SU-DHL-6 (cell line): ENCODE results near the gene PTPRS.

Experiments
- EZH2phosphoT487 ChIP-seq: fragments of 200-600 bp; sonication (generic), shearing (Covaris generic); conservative IDR thresholded peaks from 2 replicates; pipeline ENCODE4 v1.6.1; 2018; ENCODE audit warnings: mild to moderate bottlenecking, antibody characterized with exemption, low read length, moderate library complexity, mixed read lengths
- TF ChIP-seq, protein P1 (sequence below): fragments of 200-600 bp; sonication (generic); IDR thresholded peaks from one replicate; pipeline ENCODE4 v1.5.1; 2017; ENCODE audit warnings: antibody characterized with exemption, mild to moderate bottlenecking, low read length, moderate library complexity; ENCODE audit not compliant: insufficient read depth, poor library complexity, severe bottlenecking

DNA sequence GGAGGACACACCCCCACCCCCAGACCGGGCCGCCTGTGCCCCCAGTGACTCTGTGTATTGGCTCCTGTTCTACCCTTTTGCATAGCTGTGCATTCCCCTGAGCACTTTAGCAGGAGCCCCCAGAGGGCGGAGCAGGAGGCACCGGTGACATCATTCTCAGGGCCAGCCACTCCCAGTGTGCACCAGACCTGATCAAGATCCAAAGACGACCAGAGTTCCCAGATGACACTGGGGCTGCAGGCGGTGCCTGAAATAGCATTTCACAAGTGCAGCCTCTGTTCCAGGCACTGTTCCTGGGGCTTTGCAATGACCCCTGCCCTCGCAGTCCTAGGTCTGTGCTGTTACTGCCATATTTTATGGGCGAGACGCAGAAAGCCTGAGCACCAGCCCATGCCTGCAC, 14.5 kb upstream of the PTPRS start:
- TF ChIP-seq, protein P1, sequence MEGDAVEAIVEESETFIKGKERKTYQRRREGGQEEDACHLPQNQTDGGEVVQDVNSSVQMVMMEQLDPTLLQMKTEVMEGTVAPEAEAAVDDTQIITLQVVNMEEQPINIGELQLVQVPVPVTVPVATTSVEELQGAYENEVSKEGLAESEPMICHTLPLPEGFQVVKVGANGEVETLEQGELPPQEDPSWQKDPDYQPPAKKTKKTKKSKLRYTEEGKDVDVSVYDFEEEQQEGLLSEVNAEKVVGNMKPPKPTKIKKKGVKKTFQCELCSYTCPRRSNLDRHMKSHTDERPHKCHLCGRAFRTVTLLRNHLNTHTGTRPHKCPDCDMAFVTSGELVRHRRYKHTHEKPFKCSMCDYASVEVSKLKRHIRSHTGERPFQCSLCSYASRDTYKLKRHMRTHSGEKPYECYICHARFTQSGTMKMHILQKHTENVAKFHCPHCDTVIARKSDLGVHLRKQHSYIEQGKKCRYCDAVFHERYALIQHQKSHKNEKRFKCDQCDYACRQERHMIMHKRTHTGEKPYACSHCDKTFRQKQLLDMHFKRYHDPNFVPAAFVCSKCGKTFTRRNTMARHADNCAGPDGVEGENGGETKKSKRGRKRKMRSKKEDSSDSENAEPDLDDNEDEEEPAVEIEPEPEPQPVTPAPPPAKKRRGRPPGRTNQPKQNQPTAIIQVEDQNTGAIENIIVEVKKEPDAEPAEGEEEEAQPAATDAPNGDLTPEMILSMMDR, result no peak
- no peak for TF ChIP-seq EZH2phosphoT487
